ENCODE data around the gene CERS6.

CERS6 gene

DNA sequence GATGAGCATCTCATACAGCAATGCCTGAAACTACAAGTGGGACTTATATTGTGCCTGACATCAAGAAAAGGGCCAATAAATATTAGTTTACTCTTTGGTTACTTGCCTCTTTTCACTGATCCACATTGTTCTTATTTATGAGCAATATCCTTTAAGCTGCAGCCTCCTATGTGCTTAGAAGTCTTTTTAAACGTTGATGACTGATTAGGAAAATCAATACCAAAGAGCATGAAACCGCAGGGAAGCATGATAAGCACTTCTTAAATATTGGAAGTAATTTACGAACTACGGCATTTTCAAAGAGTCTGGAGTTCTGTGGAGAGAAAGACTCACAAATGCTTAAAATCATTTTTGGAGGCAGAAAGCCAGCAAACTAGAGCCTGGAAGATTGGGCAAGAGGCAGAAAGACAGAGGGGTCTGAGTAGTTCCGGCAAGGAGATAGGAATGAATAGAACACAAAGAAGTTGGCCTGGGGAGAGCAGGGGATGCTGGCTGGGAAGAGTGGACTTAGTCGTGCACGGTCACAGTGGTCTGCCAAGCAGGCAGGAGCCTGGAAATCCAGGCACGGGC, 223.8 kb downstream of the CERS6 start:
- DNase-seq: no peak

DNA sequence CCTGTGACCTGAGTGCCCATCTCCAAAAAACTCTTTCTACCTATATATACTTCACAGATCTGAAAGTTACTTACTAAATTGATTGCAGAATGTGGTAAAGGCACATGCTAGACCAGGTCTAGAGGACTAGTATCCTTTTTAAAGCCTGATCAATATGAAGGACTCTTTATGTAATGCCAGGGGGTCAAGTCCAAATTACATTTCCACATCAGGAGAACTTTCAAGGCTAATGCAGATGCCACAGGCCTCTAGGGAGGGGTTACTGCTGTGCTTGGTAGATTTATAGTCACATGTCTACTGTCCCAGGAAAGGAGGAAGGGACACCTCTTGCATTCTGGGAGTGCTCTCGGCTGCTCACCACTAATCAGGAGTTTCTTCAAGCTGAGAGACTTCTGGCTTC, 227.9 kb downstream of the CERS6 start:
- DNase-seq: no peak

DNA sequence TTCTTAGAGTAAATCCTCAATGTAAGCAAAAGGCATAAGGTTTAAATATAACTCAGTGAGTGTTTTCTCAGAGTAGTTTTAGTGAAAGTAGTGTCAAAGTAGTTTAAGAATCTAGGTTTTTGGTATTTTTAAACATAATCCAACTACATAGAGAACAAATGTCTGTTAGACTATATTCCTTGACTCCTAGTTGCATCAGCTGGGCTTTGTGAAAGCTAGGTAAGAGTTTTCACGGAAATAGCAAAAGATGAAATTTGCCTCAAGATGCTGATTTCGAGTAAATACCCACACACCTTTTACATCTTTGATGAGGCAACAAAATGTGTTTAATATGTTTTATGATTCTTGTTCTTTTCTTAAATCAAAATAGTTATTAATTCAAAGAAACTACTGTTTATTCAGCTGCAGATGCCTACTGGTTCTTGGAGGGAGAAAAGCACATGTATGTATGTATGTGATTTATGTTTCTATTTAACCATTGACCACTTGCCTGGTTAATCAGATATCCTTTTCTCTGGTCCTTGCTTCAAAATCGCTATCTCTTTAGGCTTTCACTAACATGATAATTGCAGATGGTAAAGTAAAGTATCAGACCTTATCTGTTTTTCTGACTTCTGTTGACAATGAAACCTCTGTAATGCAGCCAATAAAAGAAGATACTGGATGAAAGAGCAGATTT, 229.0 kb downstream of the CERS6 start:
- no peak for DNase-seq

DNA sequence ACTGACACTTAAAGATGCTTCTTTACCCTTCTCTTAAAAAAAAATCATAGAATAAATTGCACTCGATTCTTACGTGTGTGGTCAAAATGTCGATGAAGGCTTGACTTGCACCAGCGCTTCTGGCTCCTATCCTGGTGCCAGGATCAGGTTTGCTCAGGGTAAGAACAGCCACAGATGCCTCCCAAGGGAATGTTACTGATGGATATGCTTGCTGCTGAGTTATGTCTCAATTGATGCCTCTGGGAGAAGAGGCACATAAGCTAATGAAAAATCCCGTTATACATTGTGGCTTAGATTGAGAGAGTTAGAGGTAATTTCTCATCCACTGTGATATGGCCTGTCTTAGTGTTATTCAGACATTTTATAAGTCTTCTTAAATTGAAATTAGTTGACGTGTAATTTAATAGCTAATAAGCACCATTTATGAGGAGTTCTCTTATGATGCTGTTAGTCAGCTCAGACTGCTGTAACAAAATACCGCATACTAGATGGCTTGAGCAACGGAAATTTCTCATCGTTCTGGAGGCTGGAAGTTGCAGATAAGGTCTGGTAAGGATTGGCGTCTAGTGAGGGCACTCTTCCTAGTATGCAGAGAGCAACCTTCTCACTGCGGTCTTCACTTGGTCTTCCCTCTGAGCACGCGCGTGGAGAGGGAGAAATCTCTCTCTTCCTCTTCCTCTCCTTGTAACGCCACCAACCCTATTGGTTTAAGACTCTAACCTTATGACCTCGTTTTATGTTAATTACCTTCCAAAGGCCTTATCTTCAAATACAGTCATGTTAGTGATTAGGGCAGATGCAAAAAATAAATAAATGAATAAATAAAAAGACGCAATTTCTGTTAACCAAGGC, 229.8 kb downstream of the CERS6 start:
- no peak for DNase-seq

DNA sequence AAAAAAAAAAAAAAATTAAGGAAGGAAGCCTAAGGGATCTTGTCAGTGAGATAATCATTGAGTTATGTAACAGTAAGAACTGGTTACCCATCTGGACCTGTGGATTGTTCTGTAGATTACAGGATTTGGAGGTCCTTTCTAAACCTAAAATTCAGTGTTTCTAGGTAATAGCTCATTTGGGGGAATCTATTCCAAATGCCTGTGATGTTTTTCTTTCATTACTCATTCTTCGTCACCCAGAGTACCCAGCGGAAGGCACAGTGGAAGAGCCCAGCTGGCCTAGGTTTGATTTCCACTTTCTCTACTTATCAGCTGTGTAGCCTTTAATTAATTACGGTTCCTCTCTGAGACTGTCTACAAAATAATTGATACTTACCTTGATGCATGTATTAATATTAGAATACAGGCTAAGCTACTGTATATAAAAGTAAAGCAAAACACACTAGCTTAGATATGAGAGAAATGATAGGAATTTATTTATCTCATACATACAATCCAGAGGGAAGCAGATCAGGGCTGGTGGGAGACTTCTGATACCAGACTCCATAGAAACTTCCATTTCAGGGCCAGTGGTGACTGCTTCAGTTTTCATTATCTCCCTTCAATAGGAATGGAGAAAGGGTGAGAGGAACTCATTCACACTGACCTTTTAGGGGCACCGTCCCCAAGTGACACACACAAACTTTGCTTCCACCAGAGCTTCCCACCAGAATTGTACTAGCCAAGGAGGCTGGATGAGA, 230.6 kb downstream of the CERS6 start:
- DNase-seq: no peak

DNA sequence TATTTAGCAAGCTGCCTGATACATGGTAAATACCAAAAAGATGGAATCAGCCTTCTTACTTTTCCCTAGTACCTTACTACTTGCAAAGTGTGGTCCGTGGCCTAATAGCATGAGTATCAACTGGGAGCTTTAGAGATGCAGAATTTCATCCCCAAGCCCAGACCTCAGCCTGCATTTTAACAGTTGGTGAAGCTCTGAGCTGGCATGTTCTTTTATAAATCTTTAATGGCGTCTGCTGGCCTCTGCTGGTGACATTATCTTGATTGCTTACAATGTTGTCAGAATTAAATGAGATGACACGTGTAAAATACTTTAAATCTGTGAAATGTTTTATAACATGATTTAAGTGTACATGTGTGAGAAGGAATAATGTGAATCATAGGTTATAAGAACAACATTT, 231.2 kb downstream of the CERS6 start:
- DNase-seq: no peak

DNA sequence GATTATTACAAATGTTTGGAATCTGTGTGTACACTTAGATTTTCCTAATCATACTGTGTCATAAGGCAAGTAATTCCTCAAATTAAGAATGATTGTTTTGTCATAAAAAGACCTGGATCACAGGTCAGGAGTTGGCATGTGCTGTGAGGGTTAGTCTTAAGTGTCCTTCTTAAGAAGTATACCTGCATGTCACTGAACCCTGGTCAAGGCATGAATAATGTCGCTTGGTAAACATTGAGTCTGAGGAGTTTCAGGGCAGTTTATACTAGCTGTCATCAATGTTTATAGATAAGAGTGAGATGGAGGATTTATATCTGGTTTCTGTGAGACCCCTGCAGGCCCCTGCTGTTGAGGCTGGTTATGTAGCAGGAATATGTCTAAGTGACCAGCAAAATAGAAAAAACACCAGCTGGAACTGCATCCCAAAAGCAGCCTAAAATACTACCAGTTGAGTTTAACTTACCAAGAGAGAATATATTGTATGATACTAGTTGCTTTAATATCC, 234.4 kb downstream of the CERS6 start:
- no peak for DNase-seq

DNA sequence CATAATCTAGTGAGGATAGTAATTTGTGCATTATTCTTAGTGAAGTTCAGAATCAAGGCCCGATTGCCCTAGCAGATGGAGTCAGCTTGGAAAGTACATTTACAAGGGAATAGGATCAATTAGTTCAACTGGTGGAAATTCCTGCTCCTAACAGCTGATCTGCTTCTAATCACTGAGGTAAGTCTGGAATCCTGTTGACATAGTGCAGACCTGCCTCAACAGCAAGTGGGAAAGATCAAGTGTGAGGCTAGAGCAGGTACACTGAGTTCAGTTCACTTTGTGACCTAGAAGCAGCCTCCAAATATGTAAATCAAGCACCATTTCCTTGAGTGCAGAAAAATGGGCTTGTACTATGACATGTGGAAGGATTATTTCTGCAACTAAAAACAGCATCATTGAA, 235.1 kb downstream of the CERS6 start:
- DNase-seq: no peak

DNA sequence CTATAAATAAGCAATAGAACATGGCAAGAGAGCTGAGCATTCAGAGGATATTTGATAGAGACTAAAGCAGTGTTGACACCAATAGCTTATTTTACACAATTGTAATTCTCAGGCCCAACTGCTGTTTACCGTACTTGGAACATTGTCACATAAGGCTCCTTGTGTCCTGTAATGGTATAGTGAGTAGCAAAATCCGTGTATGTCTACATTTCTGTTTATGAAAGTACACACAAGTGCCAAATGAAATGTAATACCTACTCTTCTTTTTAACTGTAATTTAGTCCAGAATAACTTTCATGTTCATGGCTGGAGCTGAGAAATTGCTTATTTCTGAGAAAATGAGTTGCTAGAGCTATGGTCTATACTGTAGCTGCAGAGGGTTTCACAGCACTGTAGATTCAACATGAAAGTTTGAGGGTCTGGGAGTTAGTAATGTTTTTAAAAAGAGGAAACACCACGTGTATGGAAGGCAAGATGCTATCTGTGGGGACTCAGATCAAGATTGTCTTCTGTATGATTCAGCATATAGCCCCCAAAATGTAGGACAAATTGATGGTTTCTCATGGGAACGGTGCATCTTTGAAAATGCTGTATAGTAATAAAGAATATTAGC, 236.2 kb downstream of the CERS6 start:
- DNase-seq: no peak

DNA sequence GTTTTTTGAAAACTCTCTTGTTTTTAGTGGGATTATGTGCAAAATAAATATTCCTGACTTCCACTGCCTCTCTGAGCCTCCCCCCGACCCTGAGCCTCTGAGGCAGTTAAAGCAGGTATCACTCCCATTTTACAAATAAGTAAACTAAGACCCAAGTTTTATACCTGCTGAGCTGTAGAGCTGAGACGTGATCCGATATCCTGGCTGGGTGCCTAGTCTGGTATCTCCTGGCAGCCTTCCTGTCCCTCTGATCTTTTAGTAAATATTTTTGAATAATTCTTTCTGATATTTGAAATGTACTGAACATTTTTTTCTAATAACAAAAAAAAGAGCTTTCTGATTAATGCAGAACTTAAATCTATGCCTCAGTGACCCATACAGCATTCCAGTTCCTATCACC, 238.1 kb downstream of the CERS6 start:
- DNase-seq: no peak

DNA sequence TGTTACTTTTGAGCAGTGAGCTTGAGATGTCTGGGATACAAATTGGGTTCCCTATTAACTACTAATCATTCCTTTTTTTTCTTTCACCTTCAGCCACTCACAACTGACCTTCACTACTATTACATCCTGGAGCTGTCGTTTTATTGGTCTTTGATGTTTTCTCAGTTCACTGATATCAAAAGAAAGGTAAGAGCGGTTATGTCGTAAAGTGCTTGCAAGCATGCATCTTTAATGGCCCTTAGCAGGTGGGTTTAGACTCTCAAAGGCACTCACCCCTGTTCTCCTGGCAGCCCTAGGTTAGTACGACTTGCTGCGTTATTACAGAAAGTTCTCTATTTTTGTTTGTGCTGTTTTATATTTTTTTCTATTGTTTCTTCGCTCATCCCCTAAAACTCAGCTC, 238.8 kb downstream of the CERS6 start:
- DNase-seq: no peak

DNA sequence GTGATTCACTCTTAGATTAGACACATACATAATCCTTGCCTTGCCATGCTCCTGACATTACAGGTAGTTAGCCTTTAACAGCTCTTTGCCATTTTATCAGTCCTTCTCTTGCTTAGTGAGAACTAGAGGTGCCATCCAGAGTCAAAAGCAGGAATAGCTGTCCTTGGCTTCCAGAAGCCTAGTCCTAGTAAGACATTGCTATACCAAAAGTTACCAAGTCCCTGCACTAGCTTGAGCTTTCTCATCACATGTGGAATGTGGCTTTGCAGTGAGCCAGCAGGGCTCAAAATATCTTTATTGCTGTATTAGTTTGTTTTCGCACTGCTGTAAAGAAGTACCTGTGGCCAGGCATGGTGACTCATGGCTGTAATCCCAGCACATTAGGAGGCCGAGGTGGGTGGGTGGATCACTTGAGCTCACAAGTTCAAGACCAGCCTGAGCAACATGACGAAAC, 241.6 kb downstream of the CERS6 start:
- no peak for DNase-seq

DNA sequence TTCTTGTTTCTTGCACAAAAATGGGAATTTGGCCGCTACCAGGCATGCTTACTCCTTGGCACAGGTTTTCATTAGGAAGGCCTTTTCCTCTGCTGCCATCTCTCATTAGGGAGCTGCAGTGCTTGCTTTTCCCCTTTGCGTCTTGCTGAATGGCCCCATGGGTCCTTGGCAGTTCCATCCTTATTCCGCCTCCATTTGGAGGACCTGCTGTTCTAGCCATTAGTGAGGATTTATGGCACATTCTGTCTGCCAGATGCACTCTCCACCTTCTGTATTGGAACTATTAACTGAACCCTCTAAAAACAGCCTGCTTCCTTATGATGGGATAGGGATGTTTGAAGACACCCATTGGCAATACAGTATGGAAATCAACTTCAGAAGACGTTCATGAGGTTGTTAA, 242.9 kb downstream of the CERS6 start:
- DNase-seq: no peak

DNA sequence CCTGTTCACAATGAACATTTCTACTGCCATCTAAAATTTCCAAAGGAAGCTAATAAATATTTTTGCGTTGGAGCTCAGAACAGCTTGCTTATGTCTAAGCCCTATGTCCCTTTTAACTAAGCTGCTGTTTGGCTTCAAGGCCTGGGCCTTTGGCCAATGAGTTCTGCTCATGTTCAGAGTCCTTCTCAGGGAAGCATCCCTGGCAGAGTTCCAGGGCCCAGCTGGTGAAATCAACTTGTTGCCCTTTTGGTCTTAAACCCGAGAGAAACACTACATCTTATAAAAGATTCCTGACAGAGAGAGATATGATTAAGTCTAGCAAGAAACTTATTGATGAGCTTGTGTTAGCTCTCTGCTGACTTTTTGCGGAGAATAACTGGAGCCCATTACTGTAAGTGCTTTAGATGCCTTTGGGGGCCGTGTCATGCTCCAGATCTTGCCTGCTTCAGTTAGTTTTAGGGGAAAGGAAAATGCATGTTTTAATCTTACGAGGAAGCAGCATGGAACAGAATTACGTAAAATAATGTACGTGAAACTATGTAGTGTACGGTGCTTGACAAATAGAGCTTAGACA, 243.9 kb downstream of the CERS6 start:
- no peak for DNase-seq

DNA sequence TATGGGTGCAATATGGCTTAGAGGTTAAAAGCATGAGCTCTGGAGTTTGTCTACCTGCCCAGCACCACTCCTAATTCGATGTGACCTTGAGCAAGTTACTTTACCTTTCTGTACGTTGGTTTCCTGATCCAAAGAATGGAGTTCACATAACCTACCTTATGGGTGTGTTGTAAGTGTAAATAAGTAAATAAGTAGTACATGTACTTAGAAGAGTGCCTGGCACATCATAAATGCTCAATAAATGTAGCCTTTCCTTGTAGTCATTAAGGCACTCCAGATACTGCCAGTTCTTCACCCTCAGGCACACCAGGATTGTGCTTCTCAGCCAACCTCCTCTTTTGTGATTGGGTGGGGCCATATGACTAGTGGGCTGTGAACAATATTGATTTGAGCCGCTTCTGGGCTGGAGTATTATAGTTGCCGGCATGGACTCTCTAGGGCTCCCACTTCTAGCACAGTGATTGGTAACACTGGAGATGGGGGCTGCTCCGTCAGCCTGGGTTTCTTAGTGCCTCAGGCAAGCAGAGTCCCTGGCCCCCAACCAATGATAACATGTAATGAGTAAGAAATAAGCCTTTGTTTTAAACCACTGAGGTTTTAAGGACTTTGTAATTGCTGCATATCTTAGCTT, 244.7 kb downstream of the CERS6 start:
- no peak for DNase-seq

DNA sequence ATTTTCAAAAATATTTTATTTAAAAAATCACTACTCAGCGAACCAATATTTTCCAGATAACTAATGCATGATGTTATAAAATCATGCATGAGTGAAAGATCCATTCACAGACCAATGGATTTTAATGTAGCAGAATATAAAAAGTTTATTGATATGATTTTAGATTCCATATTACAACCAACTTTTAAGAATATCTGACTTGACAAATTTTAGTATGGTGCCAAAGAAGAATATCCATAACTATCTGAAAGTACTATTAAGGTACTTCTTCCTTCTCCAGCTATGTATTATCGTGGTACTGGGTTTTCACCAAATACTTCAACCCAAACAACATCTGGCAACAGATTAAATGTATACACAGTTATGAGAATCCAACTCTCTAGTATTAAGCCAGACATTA, 246.5 kb downstream of the CERS6 start:
- DNase-seq: no peak

DNA sequence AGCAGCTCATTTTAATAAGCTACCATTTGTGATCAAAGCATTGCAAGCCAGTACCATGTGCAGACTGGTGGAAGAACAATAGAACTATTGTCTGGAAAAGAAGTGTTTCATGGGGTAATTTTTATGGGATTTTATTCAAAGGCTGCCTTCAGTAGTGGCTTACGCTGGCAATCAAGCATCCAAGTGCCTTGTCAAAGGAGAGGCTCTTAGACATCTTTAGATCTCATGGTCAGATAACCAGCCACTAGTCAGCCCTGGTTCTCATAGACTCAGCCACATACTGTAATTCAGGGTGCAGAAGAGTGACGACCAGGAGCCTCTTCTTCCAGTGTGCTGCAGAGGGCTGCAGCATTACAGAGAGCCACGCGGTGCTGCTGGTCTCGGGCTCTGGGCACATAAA, 247.9 kb downstream of the CERS6 start:
- DNase-seq: no peak

DNA sequence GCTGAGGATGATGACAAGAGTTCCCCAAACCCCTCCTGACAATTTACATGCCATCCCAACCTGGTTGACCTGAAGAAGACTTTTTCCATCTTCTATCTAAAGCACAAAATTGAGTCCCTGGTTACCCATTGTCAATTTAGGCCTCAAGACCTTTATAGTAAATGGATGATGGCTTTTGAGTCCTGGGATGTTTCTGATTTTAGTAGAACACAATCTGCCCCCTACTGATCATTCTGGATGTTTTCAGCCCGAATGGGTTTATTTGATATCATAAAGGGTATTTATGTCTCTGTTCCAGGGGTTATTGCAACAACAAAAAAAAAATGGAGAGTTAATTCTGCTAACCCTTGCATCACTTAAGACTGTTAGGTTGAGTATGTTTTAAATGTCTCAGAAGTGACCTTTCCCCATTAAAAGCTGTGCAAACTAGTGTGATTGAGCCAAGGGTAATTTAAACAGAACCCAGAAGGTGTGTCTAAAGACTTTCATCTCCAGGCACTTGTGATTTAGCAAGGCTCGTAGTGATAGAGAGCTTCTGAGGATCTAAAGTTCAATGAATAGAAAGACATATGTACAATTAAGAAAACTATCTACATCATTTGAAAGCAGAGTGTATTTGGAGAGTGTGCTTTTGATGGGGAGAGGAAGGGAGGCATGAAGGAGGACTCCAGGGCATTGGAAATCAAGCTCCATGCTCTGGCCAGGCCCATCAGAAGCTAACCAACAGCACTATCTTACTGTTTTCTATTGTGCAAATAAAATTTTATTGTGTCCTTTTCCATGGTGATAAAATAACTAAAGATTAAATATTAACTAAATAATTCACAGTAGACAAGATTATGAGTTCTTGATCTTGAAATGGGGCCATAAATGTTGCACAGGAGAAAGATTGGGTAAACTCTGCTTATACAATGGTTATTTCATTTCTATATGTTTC, 249.7 kb downstream of the CERS6 start:
- DNase-seq: no peak

DNA sequence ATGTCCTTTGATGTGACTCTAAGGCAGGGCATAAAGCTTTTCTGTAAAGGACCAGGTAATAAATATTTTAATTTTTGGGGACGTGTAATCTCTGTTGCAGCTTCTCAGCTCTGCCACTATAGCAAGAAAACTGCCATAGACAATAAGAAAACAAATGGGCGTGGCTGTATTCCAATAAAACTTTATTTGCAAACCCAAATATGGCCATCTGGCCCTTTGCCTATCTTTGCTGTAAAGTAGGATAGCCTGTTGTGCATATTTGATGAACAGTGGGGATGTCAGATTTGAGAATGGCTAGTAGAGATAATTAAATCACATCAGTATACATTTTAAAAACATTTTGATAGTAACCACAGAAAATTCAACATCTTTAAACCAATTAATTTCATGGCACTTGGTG, 250.7 kb downstream of the CERS6 start:
- DNase-seq: no peak

DNA sequence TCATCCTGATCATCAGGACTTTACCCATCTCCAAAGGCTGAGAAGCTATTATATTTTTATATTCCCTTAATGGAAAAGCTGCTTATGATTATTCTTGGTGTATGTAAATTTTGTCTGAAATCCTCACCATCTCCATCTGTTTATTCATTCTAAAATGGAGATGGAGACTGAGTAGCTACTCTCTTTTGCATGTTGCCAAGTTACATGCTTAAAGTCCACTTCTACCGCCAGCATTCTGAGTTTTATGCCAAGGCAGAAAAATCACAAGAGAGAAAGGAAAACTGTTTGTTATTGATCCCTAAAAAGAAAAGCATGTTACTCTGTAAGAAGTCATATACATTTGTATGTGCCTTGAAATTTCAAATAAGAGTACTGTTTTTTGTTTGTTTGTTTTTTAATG, 252.0 kb downstream of the CERS6 start:
- DNase-seq: no peak
